ENCODE data around the gene FXYD5. TPM values are rescaled to one million over a fixed set of nuclear protein-coding genes. Genes with fewer than 3 reads are reported as not detected.

The FXYD5 gene
- total RNA-seq, 1 experiment from 2014 or later = 100 TPM

- no peak overlapping the region for H4K8ac ChIP-seq (replicated peaks; ENCODE audit: insufficient read length, low read depth, low read length)
- Mint-ChIP-seq H3K4me1 (peaks cover 15 to 19% of the 10 kb centered on the region in 2 experiments; a peak in 3 of 4 replicates), H3K9me3 (no peaks in the 10 kb centered on the region), H3K4me3 (no peak overlapping the region), H3K36me3 (ENCODE audit: insufficient read depth in 1 of 3, low read depth in 3 of 3) (no peaks in the 10 kb centered on the region), H3K27me3 (ENCODE audit: low read depth) (peaks cover 10% of the 10 kb centered on the region), H3K27ac (no peak overlapping the region)
- no peak overlapping the region for H3K23ac ChIP-seq (ENCODE audit: insufficient read length, low read depth, low read length)
- H3K79me1 ChIP-seq (ENCODE audit: insufficient read depth, low read depth, low read length, poor library complexity, severe bottlenecking) = no peaks in the 10 kb centered on the region
- H2BK20ac ChIP-seq (ENCODE audit: low read depth, low read length, poor library complexity, severe bottlenecking) = no peak overlapping the region
- no peak overlapping the region for H3K14ac ChIP-seq (ENCODE audit: insufficient read depth, low read length)
- no peak overlapping the region for H2BK5ac ChIP-seq (ENCODE audit: insufficient read length, low read length)
- H3K23me2 ChIP-seq (ENCODE audit: insufficient read length, low read depth, low read length, poor library complexity, severe bottlenecking) = no peaks in the 10 kb centered on the region
- no peak for DNase-seq
- H3K9me3 ChIP-seq (ENCODE audit: control insufficient read depth, low read depth, low read length) = no peaks in the 10 kb centered on the region
- H3K79me2 ChIP-seq (ENCODE audit: insufficient read depth, low read length) = no peaks in the 10 kb centered on the region
- H2BK15ac ChIP-seq (ENCODE audit: low read depth, low read length) = no peak overlapping the region
- H3K4me1 ChIP-seq (ENCODE audit: insufficient read depth, low read length) = no peaks in the 10 kb centered on the region; the same call in 1 of the 2 replicates
- H4K5ac ChIP-seq (ENCODE audit: insufficient read length, low read depth, low read length) = no peak overlapping the region
- WGBS (ENCODE audit: extremely low coverage, insufficient read length, low lambda C conversion rate) = no CpG with 5 or more reads among the region's 7 CpGs
- H3K4ac ChIP-seq (ENCODE audit: low read depth, low read length) = no peak overlapping the region
- no peak overlapping the region for H3K4me2 ChIP-seq (ENCODE audit: insufficient read depth, insufficient read length, low read length)
- H4K20me1 ChIP-seq (ENCODE audit: control insufficient read depth, insufficient read depth, insufficient read length) = no peaks in the 10 kb centered on the region
- H3K27ac ChIP-seq (ENCODE audit: insufficient read length, low read depth, low read length) = no peak overlapping the region
- H2BK120ac ChIP-seq (ENCODE audit: low read depth, low read length, poor library complexity, severe bottlenecking) = no peak overlapping the region
- no peak overlapping the region for H4K91ac ChIP-seq (ENCODE audit: insufficient read length, low read depth, low read length)
- H3K18ac ChIP-seq (ENCODE audit: insufficient read length, low read depth, low read length) = no peak overlapping the region
- no peaks in the 10 kb centered on the region; the same call in 1 of the 2 replicates for H3K27me3 ChIP-seq (ENCODE audit: insufficient read depth, low read length)
- H3K9ac ChIP-seq (ENCODE audit: extremely low read depth, insufficient read length, low read length) = no peak overlapping the region
- no peak for TF ChIP-seq CTCF (conservative IDR thresholded peaks at IDR 0.05)
- H2AK5ac ChIP-seq (ENCODE audit: insufficient read length, low read length) = no peak overlapping the region
- H2AFZ ChIP-seq (ENCODE audit: low read length) = no peak overlapping the region
- no peak overlapping the region for H2BK12ac ChIP-seq (ENCODE audit: insufficient read length, low read depth, low read length)
- H3T11ph ChIP-seq (ENCODE audit: low read length) = no peak overlapping the region
- H3K56ac ChIP-seq (ENCODE audit: insufficient read length, low read depth, low read length) = no peak overlapping the region
Measured at GRCh38 chr19:35127871-35128270, 26.7 kb upstream of the FXYD5 start.
